GM12878 (cell line): ENCODE measurements around the gene ZDHHC18. TPM values are rescaled to one million over a fixed set of nuclear protein-coding genes. Genes with fewer than 3 reads are reported as not detected.

Experiments
- ATAC-seq: fragments of 200-7000 bp; cut with Tn5 transposase; 3 replicates; pipeline ENCODE4 v1.9.1; 2020; ENCODE audit warnings: mild to moderate bottlenecking, moderate library complexity
- BruUV-seq: library from RNA; stranded (reverse); fragments of 400-500 nt; replicated peaks from 2 replicates; lab custom pipeline; 2021; lab: Mats Ljungman, UMichigan
- CTCF ChIA-PET: fragments of 300-600 bp; sonication (Branson Sonifier 250); formaldehyde crosslinking; extraction: SDS; loops from one replicate; lab custom pipeline; 2021; ENCODE audit warnings: inconsistent platforms; lab: Yijun Ruan, JAX
- POLR2A ChIA-PET: fragments of 350-600 bp; formaldehyde crosslinking; extraction: SDS; loops from one replicate; lab custom pipeline; 2021; ENCODE audit warnings: inconsistent platforms; lab: Charles Lee
- RAD21 ChIA-PET: fragments of 300-600 bp; sonication (Branson Sonifier 250); formaldehyde crosslinking; loops from one replicate; lab custom pipeline; 2023; ENCODE audit warnings: antibody characterized with exemption; ENCODE audit not compliant: unreplicated experiment; lab: Charles Lee
- SMC1A ChIA-PET: fragments of 300-600 bp; sonication (Branson Sonifier 250); formaldehyde crosslinking; loops from one replicate; lab custom pipeline; 2023; ENCODE audit not compliant: unreplicated experiment, uncharacterized antibody; lab: Charles Lee
- DNase-seq: peaks from one replicate; pipeline ENCODE4 v3.0.0-alpha.2; 2011; ENCODE audit warnings: low read depth, low spot score
- FAIRE-seq: peaks from 3 replicates; lab custom pipeline; 2011; peaks lifted over from hg19 to GRCh38; lab: Jason Lieb, UNC
- H2AFZ ChIP-seq: 2 replicates; pipeline ENCODE4 v1.6.0; 2011; ENCODE audit warnings: low read depth, low read length, control low read depth; ENCODE audit not compliant: control insufficient read depth
- H3K27ac ChIP-seq: 2 replicates; pipeline ENCODE4 v1.5.1; 2011; ENCODE audit warnings: control low read depth; ENCODE audit not compliant: control insufficient read depth, insufficient read depth
- H3K27me3 ChIP-seq, 2 experiments: replicated peaks in 1 of 2; 2 replicates each; pipeline versions ENCODE4 v1.6.0 to v1.6.1; 2011; ENCODE audit warnings: low read length in 1 of 2; ENCODE audit not compliant: control insufficient read depth in 2 of 2, insufficient read depth in 2 of 2
- H3K36me3 ChIP-seq, 2 experiments: 2 replicates each; pipeline ENCODE4 v1.5.1; 2011; ENCODE audit warnings: low read length in 1 of 2; ENCODE audit not compliant: control insufficient read depth in 2 of 2, insufficient read depth in 2 of 2
- H3K4me1 ChIP-seq: 2 replicates; pipeline ENCODE4 v1.6.1; 2011; ENCODE audit warnings: mild to moderate bottlenecking, low read length, moderate library complexity, mixed read lengths; ENCODE audit not compliant: control insufficient read depth, insufficient read depth
- H3K4me2 ChIP-seq: 2 replicates; pipeline ENCODE4 v1.6.0; 2011; ENCODE audit warnings: control low read depth; ENCODE audit not compliant: control insufficient read depth, insufficient read depth
- H3K4me3 ChIP-seq: fragments of 200-600 bp; sonication (generic); 2 replicates; pipeline ENCODE4 v1.5.1; 2016
- H3K79me2 ChIP-seq: 2 replicates; pipeline ENCODE4 v1.6.0; 2011; ENCODE audit warnings: low read length; ENCODE audit not compliant: control insufficient read depth, insufficient read depth
- H3K9ac ChIP-seq: 2 replicates; pipeline ENCODE4 v1.8.0; 2011; ENCODE audit warnings: low read length, control low read depth, mixed read lengths; ENCODE audit not compliant: control insufficient read depth, insufficient read depth
- H3K9me3 ChIP-seq: replicated peaks from 3 replicates; pipeline ENCODE4 v1.5.1; 2011; ENCODE audit warnings: mild to moderate bottlenecking, low read length; ENCODE audit not compliant: control insufficient read depth, insufficient read depth
- H4K20me1 ChIP-seq: 2 replicates; pipeline ENCODE4 v1.6.0; 2011; ENCODE audit not compliant: control insufficient read depth, insufficient read depth
- ATF7 ChIP-seq: fragments of 450-650 bp; IDR thresholded peaks from 2 replicates; pipeline ENCODE4 v1.6.1; 2016; ENCODE audit warnings: low read depth, mild to moderate bottlenecking
- BACH1 ChIP-seq: fragments of 450-650 bp; IDR thresholded peaks from 2 replicates; pipeline ENCODE4 v1.6.1; 2017; ENCODE audit warnings: mild to moderate bottlenecking, borderline replicate concordance
- BRCA1 ChIP-seq: IDR thresholded peaks from 2 replicates; pipeline ENCODE4 v1.6.1; 2011; ENCODE audit warnings: low read depth, low read length, improper control_type of control experiment
- CHD4 ChIP-seq: fragments of 200-600 bp; sonication (generic); IDR thresholded peaks from 2 replicates; pipeline ENCODE4 v1.6.1; 2016; ENCODE audit warnings: mild to moderate bottlenecking
- CUX1 ChIP-seq: IDR thresholded peaks from 2 replicates; pipeline ENCODE4 v1.6.1; 2012; ENCODE audit warnings: improper control_type of control experiment, low read depth, low read length; ENCODE audit not compliant: insufficient replicate concordance
- KAT2A ChIP-seq: conservative IDR thresholded peaks from 2 replicates; pipeline ENCODE4 v1.6.1; 2011; ENCODE audit warnings: low read depth, low read length; ENCODE audit not compliant: control insufficient read depth
- RCOR1 ChIP-seq: conservative IDR thresholded peaks from 2 replicates; pipeline ENCODE4 v1.6.1; 2012; ENCODE audit warnings: low read depth, low read length, improper control_type of control experiment
- RELB ChIP-seq: fragments of 450-650 bp; IDR thresholded peaks from 2 replicates; pipeline ENCODE4 v1.6.1; 2017; ENCODE audit warnings: low read depth, mild to moderate bottlenecking, moderate library complexity
- ZBTB40 ChIP-seq: fragments of 450-650 bp; IDR thresholded peaks from 2 replicates; pipeline ENCODE4 v1.6.1; 2016; ENCODE audit warnings: mild to moderate bottlenecking, moderate library complexity, borderline replicate concordance
- ZNF24 ChIP-seq: fragments of 450-650 bp; IDR thresholded peaks from 2 replicates; pipeline ENCODE4 v1.6.1; 2017; ENCODE audit warnings: antibody characterized with exemption, mild to moderate bottlenecking
- WGBS: methylation state at CpG from one replicate; pipeline ENCODE4 v1.1.6; 2016; ENCODE audit warnings: low lambda C conversion rate; ENCODE audit not compliant: insufficient replicate concordance, insufficient coverage; ENCODE audit errors: missing lambda C conversion rate; 5-methylcytosine and 5-hydroxymethylcytosine counted together
- in situ Hi-C: fragments of 300-500 bp; cut with MboI; formaldehyde crosslinking; loops from 9 replicates; pipeline ENCODE4 v1.14.3; 2018; ENCODE audit warnings: mixed read lengths
- intact Hi-C: fragments of 100-400 bp; cut with micrococcal nuclease; formaldehyde crosslinking; loops from one replicate; pipeline ENCODE4 v1.14.2; 2022; ENCODE audit not compliant: unreplicated experiment
- polyA plus RNA-seq, 11 experiments: library from polyadenylated mRNA; depleted of rRNA in 4 of 11; unstranded in 6 of 11; stranded (reverse) in 5 of 11; fragments of >200 nt; fragmentation: Nextera tagmentation in 4 of 11; fragmentation: Illumina TruSeq in 1 of 11; extraction: Ambion mirVana in 4 of 11; extraction: Trizol in 1 of 11; gene quantifications; 1 replicate in 1 of 11; 2 replicates in 10 of 11; pipeline versions ENCODE4 v1.2.1 to v1.2.3, GENCODE V29; 2011 to 2016; ENCODE audit warnings: inconsistent platforms in 2 of 11, missing spikeins in 2 of 11, low read depth in 1 of 11
- total RNA-seq, 4 experiments: library from RNA; depleted of rRNA in 3 of 4; stranded (reverse); fragments of >200 nt in 3 of 4; fragmentation: Illumina TruSeq in 1 of 4; extraction: Trizol in 1 of 4; gene quantifications; 2 replicates each; pipeline versions ENCODE4 v1.2.1 to v1.2.3, GENCODE V29; 2013 to 2021

Gene ZDHHC18
- total and polyA plus RNA-seq, 10 of the 15 experiments (the other 5 are each of a cell fraction or from before 2014, with no cell fraction given): 0.40 to 81.2 (median 21.3) TPM

GRCh38 chr1:26889551-26890466 lies 63.3 kb downstream of the ZDHHC18 start, which contains the start of gene GPN2:
TSS of gene GPN2 (minus strand) at chr1:26890283. CDS start at chr1:26890096, 187 bp downstream.
- ChIA-PET SMC1A (interaction anchor here (0.6 to 4.4 kb wide), 9 partner anchors 8 to 287 kb away, joined by 3 to 18 read pairs (median 3); partner anchors contain the start of gene GPATCH3), RAD21 (interaction anchor here (0.5 to 2.0 kb wide), 7 partner anchors 11 to 389 kb away, joined by 3 to 12 read pairs (median 3); partner anchors contain the start of genes GPATCH3 and PIGV), CTCF (interaction anchor here (0.6 to 4.8 kb wide), 11 partner anchors 9 to 359 kb away, joined by 3 to 31 read pairs (median 6); partner anchors contain the start of gene GPATCH3), POLR2A (interaction anchor here (0.5 to 3.1 kb wide), 7 partner anchors 10 to 265 kb away, joined by 3 to 33 read pairs (median 7); partner anchors contain the start of genes GPATCH3 and SLC9A1)
- FAIRE-seq (peak; percentile 91), DNase-seq (peak; percentile 46), ATAC-seq (peak; percentile 98)
- H3K4me1 ChIP-seq: peaks cover 9% of the 10 kb centered on the region
- WGBS: 1% methylated on average over 89 of the region's 89 CpGs
- peak within 1 kb of the TSS; percentile 96 for H3K4me3 ChIP-seq
- intact Hi-C loops: no loop called here
- peak within 1 kb of the TSS; percentile 92 for H3K9ac ChIP-seq
- no TSS peak for BruUV-seq
- peak within 1 kb of the TSS; percentile 82 for H3K27ac ChIP-seq
- H3K36me3 ChIP-seq: peaks cover 9 to 14% of the 10 kb centered on the region in 2 experiments
- H4K20me1 ChIP-seq: 0 out of 2 replicates have a peak, but pooled peaks cover 3% of the 10 kb centered on the region
- no peaks in the 10 kb centered on the region for H3K9me3 ChIP-seq
- peak within 1 kb of the TSS; percentile 99 for H3K4me2 ChIP-seq
- in situ Hi-C loops: no loop called here
- peak within 1 kb of the TSS; percentile 71 for H2AFZ ChIP-seq
- no peaks in the 10 kb centered on the region for H3K27me3 ChIP-seq
- peaks cover 23% of the 10 kb centered on the region for H3K79me2 ChIP-seq
- no peak for TF ChIP-seq RCOR1
- TF ChIP-seq CUX1: peak; percentile 17
- peak; percentile 26; the same call in 1 of the 2 replicates for TF ChIP-seq RELB
- no peak for TF ChIP-seq BRCA1
- no peak for TF ChIP-seq ATF7
- no peak for TF ChIP-seq ZNF24
- no peak for TF ChIP-seq CHD4
- TF ChIP-seq ZBTB40: peak; percentile 90
- no peak for TF ChIP-seq KAT2A
- peak; percentile 35 for TF ChIP-seq BACH1
